IPS DF 4.7 (cell line): Measurements from ENCODE around the gene FLOT1.

Experiments used
- DNase-seq: peaks from one replicate; pipeline ENCODE4 v3.0.0-alpha.2; 2013; ENCODE audit warnings: low spot score; ENCODE audit errors: extremely low read depth

The FLOT1 gene, protein sequence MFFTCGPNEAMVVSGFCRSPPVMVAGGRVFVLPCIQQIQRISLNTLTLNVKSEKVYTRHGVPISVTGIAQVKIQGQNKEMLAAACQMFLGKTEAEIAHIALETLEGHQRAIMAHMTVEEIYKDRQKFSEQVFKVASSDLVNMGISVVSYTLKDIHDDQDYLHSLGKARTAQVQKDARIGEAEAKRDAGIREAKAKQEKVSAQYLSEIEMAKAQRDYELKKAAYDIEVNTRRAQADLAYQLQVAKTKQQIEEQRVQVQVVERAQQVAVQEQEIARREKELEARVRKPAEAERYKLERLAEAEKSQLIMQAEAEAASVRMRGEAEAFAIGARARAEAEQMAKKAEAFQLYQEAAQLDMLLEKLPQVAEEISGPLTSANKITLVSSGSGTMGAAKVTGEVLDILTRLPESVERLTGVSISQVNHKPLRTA

DNA sequence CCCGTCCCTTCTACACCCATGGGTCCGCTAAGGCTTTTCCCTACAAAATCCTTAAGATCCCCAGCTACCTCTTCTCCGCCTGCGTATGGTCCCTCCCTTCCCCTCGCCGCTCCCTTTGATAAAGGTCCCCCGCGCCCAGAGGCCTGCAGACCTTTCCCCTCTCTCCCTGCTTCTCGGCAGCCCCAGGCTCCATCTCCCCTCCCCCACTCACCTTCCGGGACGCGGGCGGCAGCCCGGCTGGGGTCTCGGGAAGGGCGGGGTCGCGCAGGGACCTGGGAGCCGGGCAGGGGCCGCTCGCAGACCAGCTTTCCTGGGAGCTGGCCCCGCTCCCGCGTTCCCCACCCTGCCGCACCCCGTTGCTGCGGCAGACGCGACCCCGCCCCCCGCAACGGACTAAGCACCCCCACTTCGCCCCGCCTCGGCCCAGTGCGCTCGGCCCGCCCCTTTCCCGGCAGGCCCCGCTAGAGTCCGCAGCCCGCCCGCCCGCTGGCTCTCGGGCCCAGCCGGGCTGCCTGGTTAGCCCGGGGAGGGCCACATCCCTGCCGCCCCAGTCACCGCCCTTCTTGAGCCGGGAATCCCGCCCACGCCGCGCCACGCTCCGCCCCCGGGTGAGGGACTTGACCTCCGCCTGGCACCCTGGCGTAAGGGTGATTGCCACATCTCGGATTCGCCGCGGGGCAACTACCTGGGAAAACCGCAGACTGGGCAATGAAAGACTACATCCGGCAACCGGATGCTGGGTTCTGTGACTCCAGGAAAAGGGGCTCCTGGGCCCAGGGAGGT is at the start of gene FLOT1:
Gene FLOT1 (minus strand): TSS at position 372 of the 783 bp plus-strand sequence. CDS start 498 bp downstream, outside the sequence.
- no peak for DNase-seq

DNA sequence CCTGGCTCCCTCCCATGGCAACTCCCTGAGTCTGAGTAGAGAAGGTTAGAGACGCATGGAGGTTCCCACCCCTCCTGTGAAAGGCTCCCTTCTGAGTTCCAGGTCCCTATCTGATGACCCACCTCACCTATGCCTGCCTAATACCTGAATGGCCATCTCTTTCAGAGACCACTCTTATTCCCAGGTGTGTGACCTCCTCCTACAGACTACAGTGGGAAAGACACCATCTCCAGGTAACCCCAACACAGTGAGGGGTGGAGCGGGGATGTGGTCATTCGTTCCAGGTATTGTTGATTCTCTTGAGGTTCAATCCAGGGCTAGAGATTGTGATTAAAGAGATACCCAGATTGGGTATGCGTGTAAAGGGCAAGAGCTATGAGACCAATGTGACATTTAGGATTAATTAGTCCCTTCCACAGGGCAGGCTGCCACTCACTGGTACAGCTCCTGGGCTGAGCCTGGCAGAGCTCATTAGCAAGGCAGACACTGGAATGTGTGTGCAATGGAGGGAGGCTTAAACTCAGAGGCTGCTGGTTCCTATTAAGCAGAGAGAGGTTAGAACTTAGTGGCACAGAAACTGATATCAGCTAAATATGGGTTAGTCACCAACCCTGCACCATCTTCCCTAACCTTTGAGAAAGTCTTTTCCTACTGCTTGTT is 48.4 kb upstream of the FLOT1 start:
- DNase-seq, result no peak

DNA sequence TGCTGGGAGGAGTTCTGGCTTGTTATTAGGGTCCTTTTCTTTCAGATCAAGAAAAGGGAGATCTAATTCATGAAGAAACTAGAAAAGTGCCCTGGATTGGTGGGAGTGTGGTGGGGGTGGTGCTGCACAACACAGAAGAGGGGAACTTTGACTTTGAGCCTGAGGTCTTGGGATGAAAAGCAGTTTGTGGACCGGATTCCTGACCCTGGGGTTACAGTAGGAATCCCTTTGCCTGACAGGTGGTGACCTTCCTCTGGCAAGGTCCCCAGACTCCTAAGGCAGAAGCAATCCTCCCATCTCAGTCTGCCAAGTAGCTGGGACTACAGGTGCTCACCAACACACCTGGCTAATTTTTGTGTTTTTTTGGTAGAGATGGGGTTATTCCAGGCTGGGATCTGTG is 47.1 kb upstream of the FLOT1 start:
- DNase-seq, result no peak

DNA sequence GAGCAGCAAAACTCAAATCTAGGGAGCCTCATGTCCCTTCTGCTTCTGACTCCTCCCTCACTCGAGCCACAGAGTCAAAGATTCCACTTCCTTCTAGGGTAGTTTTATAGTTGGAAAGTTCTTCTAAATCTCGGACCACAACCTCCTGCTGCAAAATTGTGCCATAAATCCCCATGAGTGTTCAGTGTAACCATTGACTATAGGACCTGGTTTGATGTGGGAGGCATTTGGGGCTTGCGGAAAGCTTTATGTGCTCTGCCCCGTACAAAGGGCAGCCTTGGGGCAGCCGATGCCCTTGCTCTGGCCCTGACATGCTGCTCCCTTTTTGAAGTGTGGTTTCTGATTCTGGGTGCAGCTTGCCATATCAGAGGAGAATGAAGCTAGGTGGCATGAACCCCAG is 45.5 kb upstream of the FLOT1 start:
- DNase-seq, result no peak

DNA sequence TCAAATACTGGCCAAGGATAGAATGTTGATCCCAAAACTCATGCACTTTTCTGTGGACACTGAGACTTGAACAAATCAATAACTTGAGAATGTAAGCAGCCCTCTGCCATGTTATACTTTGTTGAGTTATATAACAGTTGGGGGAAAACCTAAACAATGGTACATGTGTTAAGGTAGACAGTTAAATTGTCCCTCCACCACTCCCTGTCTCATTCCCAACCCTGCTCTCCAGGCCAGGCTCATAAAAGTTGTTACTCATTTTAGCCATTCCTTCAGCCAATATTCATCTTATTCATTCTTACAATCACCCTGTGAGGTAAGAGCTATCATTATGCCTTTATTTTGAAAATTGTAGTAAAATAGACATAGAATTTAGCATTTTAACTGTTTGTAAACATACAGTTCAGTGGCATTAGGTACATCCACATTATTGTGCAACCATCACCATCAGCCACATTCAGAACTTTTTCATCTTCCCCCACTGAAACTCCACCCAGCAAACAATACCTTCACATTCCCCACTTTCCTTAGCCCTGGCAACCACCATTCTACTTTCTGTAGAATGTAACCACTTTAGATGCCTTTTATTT is 40.0 kb upstream of the FLOT1 start:
- DNase-seq, result no peak

DNA sequence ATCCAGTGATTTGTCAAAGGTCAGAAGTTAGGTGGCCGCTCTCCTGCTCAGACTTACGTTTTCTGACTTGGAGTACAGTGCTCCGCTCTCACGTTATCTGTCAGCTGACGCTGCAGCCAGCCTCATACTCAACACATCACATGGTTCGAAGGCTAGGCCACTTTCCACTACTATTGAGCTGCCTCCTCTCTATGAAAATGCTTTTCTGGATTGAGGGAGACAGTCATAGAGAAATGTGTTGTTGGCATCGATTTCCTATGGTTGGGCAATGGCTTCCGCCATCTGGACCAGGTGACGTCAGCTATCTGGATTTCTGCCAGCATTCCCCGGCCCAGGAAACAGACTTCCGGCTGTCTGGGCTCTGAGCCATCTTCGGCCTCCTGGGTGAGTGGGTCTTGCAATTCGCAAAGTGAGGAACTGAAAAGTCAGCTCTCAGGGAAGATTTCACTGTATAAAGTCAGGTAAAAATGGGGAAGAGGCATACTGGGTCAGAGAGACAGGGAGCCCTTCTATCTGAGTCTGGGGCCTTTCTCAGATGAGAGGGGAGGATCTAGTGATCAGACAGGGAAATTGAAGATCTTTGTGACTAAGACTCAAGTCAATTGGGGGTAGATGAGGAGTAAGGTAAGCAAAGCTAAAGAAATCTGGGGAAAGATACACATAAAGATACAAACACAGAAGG is 39.4 kb upstream of the FLOT1 start:
- DNase-seq, result no peak

DNA sequence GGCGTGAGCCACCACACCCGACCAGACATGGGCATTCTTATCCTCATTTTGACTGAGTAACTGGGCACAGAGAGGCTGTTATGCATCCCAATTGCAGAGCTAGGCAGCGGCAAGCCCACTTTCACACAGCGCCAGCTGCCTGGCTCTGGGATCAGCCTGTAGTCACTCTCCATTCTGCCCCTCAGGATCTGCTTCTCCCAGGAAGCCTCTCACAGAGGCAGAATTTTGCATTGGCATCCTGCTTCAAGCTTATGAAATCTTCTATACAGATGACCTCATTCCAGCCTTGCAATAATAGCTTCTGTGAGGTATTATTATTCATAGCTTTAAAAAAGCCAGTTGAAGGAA is 38.9 kb upstream of the FLOT1 start:
- DNase-seq, result no peak

DNA sequence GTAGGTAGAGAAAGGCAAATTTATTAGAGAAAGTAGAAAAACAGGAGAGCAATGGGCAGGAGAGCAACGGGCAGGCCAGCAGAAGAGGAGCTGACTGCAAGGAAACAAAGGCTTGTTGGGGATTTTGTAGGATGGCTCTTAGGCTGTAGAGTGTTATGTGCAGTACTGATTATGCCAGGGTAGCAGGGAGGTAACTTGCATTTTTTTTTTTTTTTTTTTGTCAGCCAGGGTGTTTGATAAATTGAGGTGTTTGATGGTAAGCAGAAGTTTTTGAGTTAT is 38.1 kb upstream of the FLOT1 start:
- no peak for DNase-seq

DNA sequence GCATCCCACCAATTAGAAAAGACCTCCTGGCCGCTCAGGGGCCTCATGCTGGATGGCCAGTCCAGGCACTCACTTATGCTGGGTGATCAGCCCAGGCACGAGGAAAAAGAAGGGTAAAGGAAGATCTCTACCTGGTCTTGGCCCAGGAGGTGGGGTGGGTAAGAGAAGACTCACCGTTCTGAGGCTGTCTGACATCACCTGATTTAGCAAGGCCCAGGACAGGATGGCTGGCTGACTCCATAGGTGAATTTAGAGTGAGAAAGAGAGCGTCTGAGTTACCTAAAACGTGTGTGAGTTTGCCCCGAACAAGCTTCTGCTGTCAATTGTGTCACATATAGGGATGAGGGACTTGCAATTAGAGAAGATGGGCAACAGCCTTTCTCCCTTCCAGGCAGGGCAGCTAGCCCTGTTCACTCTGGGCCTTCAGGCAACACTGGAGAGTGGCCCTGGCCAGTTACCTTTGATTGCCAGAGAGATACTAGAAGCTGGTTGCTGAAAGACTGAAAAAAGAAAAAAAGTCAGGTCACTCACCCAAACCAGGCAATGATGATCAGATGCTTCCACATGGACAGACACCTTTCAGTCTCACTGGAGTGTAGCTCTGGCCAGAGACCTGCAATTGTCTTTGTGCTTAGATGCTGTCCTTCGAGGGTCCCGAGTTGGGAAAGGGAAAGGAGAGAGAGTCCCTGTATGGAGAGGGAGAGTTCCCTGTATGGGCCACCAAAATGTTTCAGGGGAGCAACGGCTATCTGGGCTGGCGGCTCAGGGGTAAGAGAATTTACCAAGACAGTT is 37.6 kb upstream of the FLOT1 start:
- DNase-seq, result no peak

DNA sequence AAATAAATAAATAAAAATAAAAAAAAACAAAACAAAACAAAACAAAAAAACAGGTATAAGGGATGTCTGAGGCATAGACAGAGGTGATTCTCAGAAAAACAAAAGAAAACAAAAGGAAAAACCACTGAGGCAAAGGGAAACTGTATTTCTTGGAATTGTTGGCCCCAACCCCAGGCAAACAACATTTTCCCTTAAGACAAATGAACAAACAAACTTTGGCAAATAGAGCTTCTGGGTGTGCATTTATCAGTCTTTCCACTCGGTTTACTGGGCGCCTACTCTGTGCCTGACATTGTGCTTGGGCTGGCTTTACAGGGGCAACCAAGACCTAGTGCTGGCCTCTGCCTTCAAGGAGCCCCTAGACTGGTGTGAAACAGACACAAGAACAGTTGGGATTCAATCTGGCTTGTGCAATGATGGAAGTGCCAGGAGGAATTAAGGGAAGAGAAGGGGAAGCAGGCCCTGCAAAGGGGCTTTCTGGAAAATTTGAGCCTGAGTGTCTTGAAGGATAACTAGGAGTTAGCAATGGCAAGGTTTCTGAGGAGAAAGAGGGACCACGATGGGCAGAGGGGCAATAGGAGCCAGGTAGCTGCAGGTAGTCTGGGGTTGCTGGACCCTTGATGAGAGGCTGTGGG is 35.6 kb upstream of the FLOT1 start:
- no peak for DNase-seq

DNA sequence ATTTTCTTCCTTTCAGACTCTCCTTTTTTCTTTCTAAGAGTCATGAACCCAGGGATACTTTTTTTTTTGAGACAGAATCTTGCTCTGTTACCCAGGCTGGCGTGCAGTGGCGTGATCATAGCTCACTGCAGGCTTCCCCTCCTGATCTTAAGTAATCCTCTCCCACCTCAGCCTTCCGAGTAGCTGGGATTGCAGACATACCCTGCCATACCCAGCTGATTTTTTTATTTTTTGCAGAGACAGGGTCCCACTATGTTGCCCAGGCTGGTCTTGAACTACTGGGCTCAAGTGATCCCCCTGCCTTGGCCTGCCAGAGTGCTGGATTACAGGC is 34.6 kb upstream of the FLOT1 start:
- DNase-seq, result no peak

DNA sequence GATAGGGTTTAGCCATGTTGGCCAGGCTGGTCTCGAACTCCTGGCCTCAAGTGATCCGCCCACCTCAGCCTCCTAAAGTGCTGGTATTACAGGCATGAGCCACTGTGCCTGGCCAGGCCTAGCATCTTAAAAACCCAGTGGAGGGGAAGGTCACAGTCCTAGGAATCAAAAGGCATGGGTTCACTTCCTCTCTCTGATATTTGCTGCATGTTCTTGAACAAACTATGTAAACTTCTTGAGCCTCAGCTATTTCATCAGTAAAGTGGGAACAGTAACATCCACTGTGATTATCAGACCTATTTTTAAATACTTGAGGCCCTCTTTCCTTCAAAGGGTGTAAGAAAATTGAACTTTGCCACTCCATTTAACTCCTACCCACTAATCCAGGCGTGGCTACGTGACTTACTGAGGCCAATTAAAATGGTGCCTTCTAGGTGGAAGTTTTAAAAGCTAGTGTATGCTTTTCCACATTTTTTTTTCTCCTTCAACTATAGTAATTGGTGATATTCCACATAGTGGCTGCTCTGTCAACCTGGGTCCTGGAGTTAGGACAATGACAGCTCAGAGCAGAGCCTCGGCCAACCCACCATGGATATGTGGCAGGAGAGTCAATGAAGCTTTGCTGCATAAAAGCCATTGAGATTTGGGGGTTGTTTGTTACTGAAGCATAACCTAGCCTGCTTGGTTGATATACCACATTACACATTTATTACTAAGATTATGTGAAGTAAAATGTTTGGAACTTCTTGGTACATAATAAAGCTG is 34.1 kb upstream of the FLOT1 start:
- DNase-seq, result no peak

DNA sequence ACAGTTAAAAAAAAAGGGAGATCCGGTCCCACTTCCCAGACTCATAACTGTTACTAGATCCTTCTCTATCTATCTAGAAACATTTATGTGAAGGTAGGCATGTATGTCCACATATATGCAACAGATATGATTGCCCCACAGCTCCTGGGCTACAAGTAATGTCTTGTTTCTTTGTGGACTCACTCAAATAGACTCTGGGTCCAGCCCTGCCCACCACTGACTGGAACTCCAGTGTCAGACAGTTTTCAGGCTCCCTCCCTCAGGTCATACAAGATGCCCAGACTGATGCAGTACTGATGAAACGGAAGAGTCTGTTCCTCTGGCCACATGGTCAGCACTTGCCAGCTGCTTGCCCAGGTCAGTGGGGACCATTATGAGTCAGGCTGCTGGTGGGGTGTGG is 32.6 kb upstream of the FLOT1 start:
- no peak for DNase-seq

DNA sequence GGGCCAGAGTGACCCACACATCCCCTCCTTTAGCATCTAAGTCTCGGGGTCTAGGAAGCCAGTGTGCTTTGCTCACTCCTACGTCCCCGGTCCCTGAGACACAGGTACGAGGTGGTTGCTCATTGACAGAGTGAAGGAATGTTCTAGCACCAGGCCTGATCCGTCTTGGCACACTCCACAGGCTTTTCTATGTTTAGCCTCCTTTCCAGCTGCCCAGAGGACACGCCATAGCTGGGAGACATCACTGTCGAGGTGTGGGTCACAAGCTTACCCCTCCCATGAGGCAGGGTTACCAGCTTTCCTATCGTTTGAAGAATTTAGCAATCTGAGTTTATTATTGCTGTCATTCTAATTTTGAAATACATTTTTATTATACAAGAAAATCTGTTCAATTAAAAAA is 32.2 kb upstream of the FLOT1 start:
- DNase-seq, result no peak

DNA sequence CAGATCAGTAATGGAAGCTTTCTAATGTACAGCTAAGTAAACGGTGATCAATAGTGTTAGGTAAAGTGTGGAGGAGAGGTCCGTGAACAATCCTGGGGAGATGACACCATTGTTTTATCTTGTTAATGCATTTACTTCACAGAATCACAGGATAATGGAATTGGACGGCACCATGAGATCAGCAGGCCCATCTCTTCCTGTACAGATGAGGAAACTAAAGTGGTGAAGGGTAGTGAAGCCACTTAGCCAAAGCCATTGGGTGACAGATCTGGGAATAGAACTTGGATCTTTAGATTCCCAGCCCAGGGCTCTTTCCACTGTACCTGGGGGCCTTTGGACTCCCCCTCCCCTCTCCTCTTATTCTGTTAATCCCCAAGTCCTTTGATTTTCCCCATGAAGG is 28.1 kb upstream of the FLOT1 start:
- DNase-seq, result no peak

DNA sequence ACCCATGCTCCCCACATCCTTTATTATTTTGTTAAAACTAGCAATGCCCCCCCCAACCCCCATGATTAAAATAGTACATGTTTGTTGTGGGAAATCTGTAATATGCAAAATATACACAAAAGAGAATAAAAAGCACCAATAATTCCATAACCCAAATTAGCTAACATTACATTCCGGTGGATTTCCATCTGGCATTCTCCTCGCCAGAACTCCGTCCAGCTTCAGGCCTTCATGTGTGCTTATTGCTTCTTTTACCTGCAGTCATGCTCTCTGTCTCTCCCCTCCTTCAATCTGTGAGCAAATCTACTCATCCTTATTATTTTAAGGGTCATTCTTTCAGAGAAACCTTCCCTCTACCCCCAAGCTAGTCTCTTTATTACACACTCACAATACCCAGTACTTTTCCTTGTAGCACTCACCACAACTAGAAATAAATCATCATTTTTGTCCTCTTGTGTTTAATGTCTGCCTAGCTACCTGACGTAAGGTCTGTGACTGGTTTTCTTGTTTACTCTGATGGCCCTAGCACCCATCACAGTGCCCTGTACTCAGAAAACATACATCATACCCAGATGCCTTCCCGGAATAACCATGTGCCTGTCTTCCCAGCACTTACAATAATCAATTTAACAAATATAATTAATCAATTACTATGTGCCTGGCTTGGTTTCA is 27.5 kb upstream of the FLOT1 start:
- no peak for DNase-seq

DNA sequence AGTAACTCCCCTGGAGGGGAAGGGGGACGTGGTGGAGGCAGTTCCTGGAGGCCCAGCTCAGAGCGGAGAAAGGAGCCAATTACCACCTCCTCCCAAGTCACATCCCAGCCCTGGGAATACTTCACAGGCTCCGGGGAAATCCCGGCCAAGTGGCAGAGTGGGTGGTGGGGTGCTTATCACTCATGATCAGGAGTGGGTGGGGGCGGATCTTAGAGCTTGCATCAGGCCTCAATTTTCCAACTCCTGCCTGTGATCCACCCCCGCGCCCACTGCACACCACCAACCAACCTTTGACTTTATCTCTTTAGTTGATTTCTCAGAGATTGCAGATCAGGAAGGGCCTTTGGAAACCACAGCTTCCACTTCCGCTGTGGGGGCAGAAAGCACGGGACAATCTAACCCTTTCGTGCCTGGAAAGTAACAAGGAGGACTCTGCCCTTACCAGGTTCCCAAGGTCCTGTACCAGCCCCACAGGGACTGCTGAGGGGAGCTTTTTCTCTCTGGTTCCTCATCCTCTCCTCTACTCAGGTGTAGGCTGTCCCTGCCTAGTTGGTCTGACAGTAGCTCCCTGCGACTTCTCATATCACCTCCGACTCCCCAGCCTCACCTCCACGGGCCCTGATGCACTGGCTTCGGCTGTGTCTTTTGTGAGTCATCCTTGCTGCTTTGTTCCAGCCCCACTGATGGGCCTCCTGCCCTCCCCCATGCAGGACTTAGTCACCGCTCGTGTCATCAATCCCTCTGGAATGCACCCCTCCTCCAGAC is 26.8 kb upstream of the FLOT1 start:
- DNase-seq, result no peak

DNA sequence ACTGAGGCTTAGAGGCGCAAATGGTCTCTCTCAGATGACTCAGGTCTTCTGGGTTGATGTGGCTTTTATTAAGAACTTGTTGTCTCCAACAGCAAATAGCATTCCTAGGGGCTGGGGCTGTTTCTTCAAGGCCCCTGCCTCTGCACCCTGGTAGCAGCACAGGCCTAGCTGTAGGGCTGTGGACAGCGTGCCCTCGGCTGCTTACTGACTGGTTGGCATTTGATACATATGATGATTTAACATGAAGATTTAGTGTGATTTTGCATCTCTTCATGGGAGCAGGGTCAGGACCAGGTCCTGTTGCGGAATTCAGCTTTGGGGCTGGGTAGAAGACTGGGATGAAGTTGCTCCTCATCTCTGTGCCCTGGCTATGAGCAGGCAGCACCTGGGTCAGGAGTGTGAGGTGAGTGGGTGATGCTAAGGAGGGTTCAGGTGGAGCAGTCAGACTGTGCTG is 26.2 kb upstream of the FLOT1 start:
- DNase-seq, result no peak
